B cell (primary cell): Measurements from ENCODE around the gene ADH7.

Source experiments
- EZH2 ChIP-seq: IDR thresholded peaks from 2 replicates; pipeline ENCODE4 v1.6.1; 2012; ENCODE audit warnings: borderline replicate concordance, low read depth, mild to moderate bottlenecking, moderate library complexity, low read length; ENCODE audit not compliant: insufficient read depth, poor library complexity, severe bottlenecking
- TF ChIP-seq, protein P1 (sequence below): fragments of 200-600 bp; IDR thresholded peaks from one replicate; pipeline ENCODE4 v1.8.0; 2022; ENCODE audit warnings: antibody characterized with exemption, mild to moderate bottlenecking

DNA sequence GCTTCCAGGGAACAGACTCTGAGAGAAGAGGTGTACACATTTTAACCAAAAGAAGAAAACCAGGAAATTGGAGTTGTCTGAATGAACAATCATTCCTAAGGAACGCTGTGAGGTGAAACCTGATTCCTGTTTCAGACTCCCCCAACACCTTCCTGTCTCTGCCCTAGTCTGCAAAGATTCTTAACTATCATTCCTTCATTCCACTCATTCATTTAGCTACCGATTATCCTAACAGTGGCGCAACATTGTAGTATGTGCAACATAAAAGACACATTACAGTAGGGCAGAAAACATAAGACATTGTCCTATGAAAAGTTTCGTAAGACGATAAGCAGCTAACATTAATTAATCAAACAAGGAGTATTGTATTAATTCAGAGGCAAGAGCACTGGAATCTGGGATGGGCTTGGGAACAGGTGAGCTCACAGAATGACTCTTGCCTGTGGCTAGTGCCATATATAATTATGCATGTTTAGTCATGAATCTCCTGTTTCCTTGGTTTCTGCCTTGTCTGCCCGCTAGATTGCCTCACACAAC lies 23.8 kb upstream of the ADH7 start:
- TF ChIP-seq, protein P1, sequence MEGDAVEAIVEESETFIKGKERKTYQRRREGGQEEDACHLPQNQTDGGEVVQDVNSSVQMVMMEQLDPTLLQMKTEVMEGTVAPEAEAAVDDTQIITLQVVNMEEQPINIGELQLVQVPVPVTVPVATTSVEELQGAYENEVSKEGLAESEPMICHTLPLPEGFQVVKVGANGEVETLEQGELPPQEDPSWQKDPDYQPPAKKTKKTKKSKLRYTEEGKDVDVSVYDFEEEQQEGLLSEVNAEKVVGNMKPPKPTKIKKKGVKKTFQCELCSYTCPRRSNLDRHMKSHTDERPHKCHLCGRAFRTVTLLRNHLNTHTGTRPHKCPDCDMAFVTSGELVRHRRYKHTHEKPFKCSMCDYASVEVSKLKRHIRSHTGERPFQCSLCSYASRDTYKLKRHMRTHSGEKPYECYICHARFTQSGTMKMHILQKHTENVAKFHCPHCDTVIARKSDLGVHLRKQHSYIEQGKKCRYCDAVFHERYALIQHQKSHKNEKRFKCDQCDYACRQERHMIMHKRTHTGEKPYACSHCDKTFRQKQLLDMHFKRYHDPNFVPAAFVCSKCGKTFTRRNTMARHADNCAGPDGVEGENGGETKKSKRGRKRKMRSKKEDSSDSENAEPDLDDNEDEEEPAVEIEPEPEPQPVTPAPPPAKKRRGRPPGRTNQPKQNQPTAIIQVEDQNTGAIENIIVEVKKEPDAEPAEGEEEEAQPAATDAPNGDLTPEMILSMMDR: no peak
- no peak for TF ChIP-seq EZH2
